ENCODE measurements around the gene ZNRF2.

GRCh38 chr7:30249316-30249715 is 35.1 kb upstream of the ZNRF2 start:
- TF ChIP-seq POLR2A (IDR thresholded peaks at IDR 0.05; ENCODE audit: low read depth, low read length) (no peak), SMC3 (IDR thresholded peaks at IDR 0.05; ENCODE audit: low read depth, low read length) (no peak), CTCF (conservative IDR thresholded peaks at IDR 0.05; ENCODE audit: low read depth, low read length) (no peak), CEBPB (IDR thresholded peaks at IDR 0.05; ENCODE audit: low read depth, low read length) (no peak), RAD21 (IDR thresholded peaks at IDR 0.05; ENCODE audit: low read length) (no peak)

All from IMR-90 (cell line).